Stimulated activated CD4-positive, alpha-beta T cell treated with anti-CD3 and anti-CD28 coated beads, Interleukin-4, amount 100 ng/mL, for 4 hours (primary cell): ENCODE data around the gene PIGM.
A peak's percentile ranks its signal among the peaks of the same experiment; 100 is the strongest.
"Not testable (repeated sequence)": the region's sequence is repeated elsewhere in the genome, so short reads cannot be mapped to it uniquely, and the experiment has no call there.

ENCODE experiments used
- DNase-seq, 2 experiments: peaks; one replicate each; pipeline ENCODE4 v3.0.0-alpha.2; 2020

Gene PIGM

GRCh38 chr1:160058087-160058486 lies 26.3 kb upstream of the PIGM start:
- no peak for DNase-seq

- DNase-seq = no peak
Measured at GRCh38 chr1:160056648-160057169, 24.9 kb upstream of the PIGM start.

GRCh38 chr1:160053548-160054365 lies 22.0 kb upstream of the PIGM start:
- DNase-seq = no peak

- DNase-seq = no peak
Measured at GRCh38 chr1:160052936-160053335, 21.1 kb upstream of the PIGM start.

GRCh38 chr1:160050619-160051018 lies 18.8 kb upstream of the PIGM start:
- DNase-seq = no peak

GRCh38 chr1:160050182-160050581 lies 18.4 kb upstream of the PIGM start:
- not testable (repeated sequence) for DNase-seq

GRCh38 chr1:160049101-160049500 lies 17.3 kb upstream of the PIGM start:
- no peak for DNase-seq

GRCh38 chr1:160048335-160048734 lies 16.5 kb upstream of the PIGM start:
- DNase-seq = no peak

GRCh38 chr1:160047111-160047991 lies 15.6 kb upstream of the PIGM start:
- DNase-seq = no peak

GRCh38 chr1:160046494-160047110 lies 14.8 kb upstream of the PIGM start:
- peak in 1 of 2 experiments; percentile 20 for DNase-seq

- DNase-seq = no peak
Measured at GRCh38 chr1:160045653-160046052, 13.9 kb upstream of the PIGM start.

- DNase-seq = no peak
Measured at GRCh38 chr1:160043543-160043942, 11.8 kb upstream of the PIGM start.

GRCh38 chr1:160040476-160040875 lies 8.7 kb upstream of the PIGM start:
- DNase-seq = no peak

GRCh38 chr1:160032165-160032820 lies 503 bp upstream of the PIGM start:
- no peak for DNase-seq

GRCh38 chr1:160030657-160031364 lies 979 bp downstream of the PIGM start:
- DNase-seq = no peak

GRCh38 chr1:160028426-160028825 lies 3.4 kb downstream of the PIGM start:
- no peak for DNase-seq

GRCh38 chr1:160025314-160025713 lies 6.5 kb downstream of the PIGM start:
- DNase-seq = no peak

- DNase-seq = no peak
Measured at GRCh38 chr1:160024195-160024905, 7.4 kb downstream of the PIGM start.

- DNase-seq = no peak
Measured at GRCh38 chr1:160022330-160023310, 9.2 kb downstream of the PIGM start.
